Heart left ventricle (tissue), 13 donors: ENCODE results near the gene NINL.

Experiments
- CTCF ChIP-seq, 12 donors: fragments of 200-600 bp; sonication (generic) in 4 of 12; IDR thresholded peaks; one replicate each; pipeline versions ENCODE4 v1.5.0 to v1.8.0; 2018 to 2022; ENCODE audit warnings: antibody characterized with exemption in 12 of 12, mild to moderate bottlenecking in 5 of 12
- POLR2A ChIP-seq, 2 donors: fragments of 450-650 bp; IDR thresholded peaks; one replicate each; pipeline ENCODE4 v1.6.1; 2017; ENCODE audit warnings: antibody characterized with exemption in 2 of 2, mild to moderate bottlenecking in 2 of 2, moderate library complexity in 2 of 2
- donor health status: ischemic (EF 13 %, LVEDD 7.1; RV severe dilation, severe dysfunction).
- donor health status: DM: no; HTN: yes; CAD: no.
- donor health status: DM: no; HTN: no; CAD: no.
- donor health status: ischemic (EF 25% LVEDD 6.9; RV normal size, moderate dysfunction).
- donor health status: ischemic (EF 25% LVEDD 5.7; RV mildly dilated, moderate dysfunction).
- donor health status: ischemic (EF 35%, LVEDD 5.7; RV mildly dilated, moderate dysfunction).
- donor health status: nonischemic (EF 11% LVEDD 7.7; RV severe dilation, severe dysfunction).
- donor health status: DM: yes; HTN: yes; CAD: no.
- donor health status: PGD.
- donor health status: ischemic (EF 29% LVEDD 5.4; RV normal size, mild dysfunction).
- donor health status: nonischemic (EF 23%, LVEDD 6.1; RV moderate dilation, normal function).

- no peak for TF ChIP-seq CTCF (IDR thresholded peaks at IDR 0.05)
- no peak for TF ChIP-seq POLR2A (IDR thresholded peaks at IDR 0.05)
Observed at GRCh38 chr20:25477014-25477882, 108.1 kb downstream of the NINL start.
